Neural crest cell (in vitro differentiated cells): Measurements from ENCODE around the gene SNX10. TPM values are rescaled to one million over a fixed set of nuclear protein-coding genes. Genes with fewer than 3 reads are reported as not detected.

Experiments
- DNase-seq: peaks from one replicate; pipeline ENCODE4 v3.0.0; 2021; ENCODE audit warnings: low read depth, mixed read lengths, low spot score
- H3K27ac Mint-ChIP-seq: one replicate; pipeline ENCODE4 v1.8.0; 2021; ENCODE audit warnings: mild to moderate bottlenecking, mixed read lengths; ENCODE audit not compliant: unreplicated experiment
- H3K27me3 Mint-ChIP-seq: 2 replicates; pipeline ENCODE4 v1.8.0; 2021; ENCODE audit warnings: low read depth, mild to moderate bottlenecking, mixed read lengths
- H3K36me3 Mint-ChIP-seq: 2 replicates; pipeline ENCODE4 v1.8.0; 2021; ENCODE audit warnings: low read depth, mild to moderate bottlenecking, mixed read lengths
- H3K4me1 Mint-ChIP-seq: 2 replicates; pipeline ENCODE4 v1.8.0; 2021; ENCODE audit warnings: mixed read lengths
- H3K4me3 Mint-ChIP-seq: one replicate; pipeline ENCODE4 v1.8.0; 2021; ENCODE audit warnings: mild to moderate bottlenecking, mixed read lengths
- H3K9me3 Mint-ChIP-seq: 2 replicates; pipeline ENCODE4 v1.8.0; 2021; ENCODE audit warnings: mixed read lengths
- total RNA-seq: library from RNA; stranded (reverse); gene quantifications from 2 replicates; pipeline ENCODE4 v1.2.1, GENCODE V29; 2021
- TF ChIP-seq, protein P1 (sequence below): fragments of 200-600 bp; sonication (generic); conservative IDR thresholded peaks from 2 replicates; pipeline ENCODE4 v1.5.0; 2021; ENCODE audit warnings: antibody characterized with exemption, mild to moderate bottlenecking

The SNX10 gene
- total RNA-seq, 1 donor from 2014 or later = 5.0 TPM

GRCh38 chr7:26397796-26398426, 106.2 kb downstream of the SNX10 start:
- H3K4me3 Mint-ChIP-seq = peak overlapping the region; percentile 88
- no peaks in the 10 kb centered on the region for H3K27me3 Mint-ChIP-seq
- H3K27ac Mint-ChIP-seq = peak overlapping the region; percentile 91
- H3K4me1 Mint-ChIP-seq = peaks cover 35% of the 10 kb centered on the region
- TF ChIP-seq, protein P1, sequence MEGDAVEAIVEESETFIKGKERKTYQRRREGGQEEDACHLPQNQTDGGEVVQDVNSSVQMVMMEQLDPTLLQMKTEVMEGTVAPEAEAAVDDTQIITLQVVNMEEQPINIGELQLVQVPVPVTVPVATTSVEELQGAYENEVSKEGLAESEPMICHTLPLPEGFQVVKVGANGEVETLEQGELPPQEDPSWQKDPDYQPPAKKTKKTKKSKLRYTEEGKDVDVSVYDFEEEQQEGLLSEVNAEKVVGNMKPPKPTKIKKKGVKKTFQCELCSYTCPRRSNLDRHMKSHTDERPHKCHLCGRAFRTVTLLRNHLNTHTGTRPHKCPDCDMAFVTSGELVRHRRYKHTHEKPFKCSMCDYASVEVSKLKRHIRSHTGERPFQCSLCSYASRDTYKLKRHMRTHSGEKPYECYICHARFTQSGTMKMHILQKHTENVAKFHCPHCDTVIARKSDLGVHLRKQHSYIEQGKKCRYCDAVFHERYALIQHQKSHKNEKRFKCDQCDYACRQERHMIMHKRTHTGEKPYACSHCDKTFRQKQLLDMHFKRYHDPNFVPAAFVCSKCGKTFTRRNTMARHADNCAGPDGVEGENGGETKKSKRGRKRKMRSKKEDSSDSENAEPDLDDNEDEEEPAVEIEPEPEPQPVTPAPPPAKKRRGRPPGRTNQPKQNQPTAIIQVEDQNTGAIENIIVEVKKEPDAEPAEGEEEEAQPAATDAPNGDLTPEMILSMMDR = peak; percentile 40
- H3K36me3 Mint-ChIP-seq = no peaks in the 10 kb centered on the region
- no peaks in the 10 kb centered on the region for H3K9me3 Mint-ChIP-seq
- peak; percentile 41 for DNase-seq

GRCh38 chr7:26398427-26398755, 106.7 kb downstream of the SNX10 start:
- TF ChIP-seq, protein P1 = no peak
- no peaks in the 10 kb centered on the region for H3K27me3 Mint-ChIP-seq
- H3K4me3 Mint-ChIP-seq = peak overlapping the region; percentile 96
- H3K27ac Mint-ChIP-seq = no peak overlapping the region
- H3K36me3 Mint-ChIP-seq = no peaks in the 10 kb centered on the region
- H3K4me1 Mint-ChIP-seq = peaks cover 35% of the 10 kb centered on the region
- H3K9me3 Mint-ChIP-seq = no peaks in the 10 kb centered on the region
- peak; percentile 61 for DNase-seq

DNA sequence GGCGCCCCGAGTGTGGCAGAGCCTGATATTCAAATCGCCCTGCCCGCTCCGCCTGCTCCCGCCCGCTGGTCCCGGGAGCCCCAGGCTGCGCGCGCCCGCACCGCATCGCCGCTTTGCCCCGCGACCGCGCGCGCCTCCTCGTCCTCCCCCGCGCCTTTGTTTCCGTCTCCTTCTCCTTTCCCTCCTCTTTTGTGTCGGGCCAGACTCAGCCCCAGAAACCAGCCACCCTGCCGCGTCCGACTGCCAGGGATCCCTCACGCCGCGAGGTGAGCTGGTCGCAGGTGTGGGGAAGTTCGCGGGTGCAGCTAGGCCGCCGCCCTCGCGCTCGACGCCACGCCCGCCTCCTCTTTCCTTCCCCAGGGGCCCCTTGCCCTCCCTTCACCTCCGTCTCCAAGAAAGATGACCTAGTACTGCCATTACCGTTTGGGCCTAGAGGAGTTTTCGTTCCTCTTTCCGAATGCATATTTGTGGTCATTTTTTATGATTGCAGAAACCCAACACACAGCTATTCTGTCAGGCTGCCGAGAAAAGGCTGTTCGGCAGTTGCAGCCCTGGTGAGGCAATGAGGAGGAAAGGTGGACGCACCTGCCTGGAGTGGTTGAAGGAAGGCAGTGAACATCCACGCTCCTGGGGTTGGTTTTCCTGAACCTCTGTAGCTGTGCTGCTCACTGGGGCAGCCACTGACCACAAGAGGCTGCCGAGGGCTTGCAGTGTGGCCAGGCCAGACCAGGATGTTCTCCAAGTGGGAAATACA, 107.3 kb downstream of the SNX10 start:
- Mint-ChIP-seq H3K9me3 (no peaks in the 10 kb centered on the region), H3K4me3 (peak overlapping the region; percentile 96), H3K4me1 (peaks cover 35% of the 10 kb centered on the region), H3K27ac (peak overlapping the region; percentile 99), H3K36me3 (no peaks in the 10 kb centered on the region), H3K27me3 (no peaks in the 10 kb centered on the region)
- DNase-seq = peak; percentile 24
- TF ChIP-seq, protein P1 = peak; percentile 40

- DNase-seq = no peak
- TF ChIP-seq, protein P1 = no peak
- H3K4me1 Mint-ChIP-seq = peaks cover 35% of the 10 kb centered on the region
- no peaks in the 10 kb centered on the region for H3K9me3 Mint-ChIP-seq
- H3K27me3 Mint-ChIP-seq = no peaks in the 10 kb centered on the region
- peak overlapping the region; percentile 81 for H3K27ac Mint-ChIP-seq
- H3K4me3 Mint-ChIP-seq = peak overlapping the region; percentile 96
- no peaks in the 10 kb centered on the region for H3K36me3 Mint-ChIP-seq
These were observed 108.1 kb downstream of the SNX10 start for GRCh38 chr7:26399736-26400135.

DNA sequence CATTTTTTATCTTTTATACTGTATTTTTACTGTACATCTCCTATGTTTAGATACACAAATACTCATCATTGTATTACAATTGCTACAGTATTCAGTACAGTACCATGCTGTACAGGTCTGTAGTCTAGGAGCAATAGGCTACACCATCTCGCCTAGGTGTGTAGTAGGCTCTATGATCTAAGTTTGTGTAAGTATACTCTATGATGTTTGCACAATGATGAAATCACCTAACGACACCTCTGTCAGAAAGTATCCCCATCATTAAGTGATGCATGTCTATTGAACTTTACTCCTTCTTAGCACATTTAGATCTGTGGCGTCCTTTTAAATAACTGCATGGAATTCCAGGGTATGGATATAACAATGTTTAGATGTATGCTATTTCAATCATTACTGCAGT, 112.0 kb downstream of the SNX10 start:
- TF ChIP-seq, protein P1 = no peak
- no peaks in the 10 kb centered on the region for H3K27me3 Mint-ChIP-seq
- no peak overlapping the region for H3K4me3 Mint-ChIP-seq
- H3K27ac Mint-ChIP-seq = no peak overlapping the region
- DNase-seq = no peak
- peaks cover 12% of the 10 kb centered on the region for H3K36me3 Mint-ChIP-seq
- peaks cover 6% of the 10 kb centered on the region for H3K9me3 Mint-ChIP-seq
- peaks cover 16% of the 10 kb centered on the region for H3K4me1 Mint-ChIP-seq
